GM19043 (cell line): ENCODE measurements around the gene SAFB2.

Experiments
- ATAC-seq: cut with Tn5 transposase; IDR thresholded peaks from one replicate; pipeline ENCODE4 v1.9.1; 2021; ENCODE audit warnings: low read depth; ENCODE audit not compliant: unreplicated experiment

The SAFB2 gene

GRCh38 chr19:5553892-5554291, 68.7 kb downstream of the SAFB2 start:
- no peak for ATAC-seq

GRCh38 chr19:5547881-5548280, 74.7 kb downstream of the SAFB2 start:
- no peak for ATAC-seq

DNA sequence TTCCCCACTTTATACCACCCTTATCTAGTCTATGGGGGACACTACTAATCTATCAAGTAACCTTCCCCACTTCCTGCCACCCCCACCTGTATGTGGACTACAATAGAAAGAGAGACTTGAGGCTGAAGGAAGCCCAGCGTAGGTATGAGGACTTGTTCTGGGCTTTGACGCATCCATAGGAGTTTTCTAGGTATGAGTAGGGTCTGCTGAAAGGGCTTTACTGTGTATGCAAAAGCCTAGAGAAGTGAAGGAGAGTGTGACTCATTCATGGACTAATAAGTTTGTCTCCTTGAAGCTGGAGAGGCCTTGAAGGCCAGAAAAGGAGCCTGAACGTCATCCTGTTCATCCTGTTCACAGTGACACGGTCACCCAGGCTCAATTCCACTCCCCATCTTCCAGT, 76.6 kb downstream of the SAFB2 start:
- ATAC-seq, result no peak

- no peak for ATAC-seq
These were observed 77.5 kb downstream of the SAFB2 start for GRCh38 chr19:5545051-5545450.

GRCh38 chr19:5542665-5543064, 79.9 kb downstream of the SAFB2 start:
- ATAC-seq, result no peak

- ATAC-seq, result no peak
These were observed 81.1 kb downstream of the SAFB2 start for GRCh38 chr19:5541456-5541855.

DNA sequence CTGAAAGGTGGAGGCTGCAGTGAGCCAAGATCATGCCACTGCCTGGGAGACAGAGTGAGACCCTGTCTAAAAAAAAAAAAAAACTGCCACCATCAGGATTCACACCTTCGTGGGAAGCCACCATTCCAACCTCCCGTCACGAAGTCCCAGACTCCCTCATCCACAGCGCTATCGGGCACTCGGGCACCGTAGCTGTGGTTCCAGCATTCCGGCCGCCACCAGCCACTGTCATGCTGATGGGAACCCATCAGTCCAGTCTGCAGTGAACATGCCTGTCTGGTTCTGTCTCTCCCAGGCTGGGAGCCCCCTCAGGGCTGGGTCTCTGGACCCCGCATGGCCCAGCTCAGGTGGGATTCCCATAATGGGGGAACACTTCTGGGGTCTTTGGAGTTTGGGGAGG, 82.4 kb downstream of the SAFB2 start:
- ATAC-seq, result no peak

GRCh38 chr19:5537870-5538269, 84.7 kb downstream of the SAFB2 start:
- no peak for ATAC-seq
